Epidermal melanocyte (primary cell): Measurements from ENCODE around the gene ATG5.
"Not testable (repeated sequence)": the region's sequence is repeated elsewhere in the genome, so short reads cannot be mapped to it uniquely, and the experiment has no call there.

Source experiments
- DNase-seq: peaks from one replicate; pipeline ENCODE4 v3.0.0; 2011; ENCODE audit warnings: low spot score; ENCODE audit not compliant: insufficient read length

ATG5 gene

DNA sequence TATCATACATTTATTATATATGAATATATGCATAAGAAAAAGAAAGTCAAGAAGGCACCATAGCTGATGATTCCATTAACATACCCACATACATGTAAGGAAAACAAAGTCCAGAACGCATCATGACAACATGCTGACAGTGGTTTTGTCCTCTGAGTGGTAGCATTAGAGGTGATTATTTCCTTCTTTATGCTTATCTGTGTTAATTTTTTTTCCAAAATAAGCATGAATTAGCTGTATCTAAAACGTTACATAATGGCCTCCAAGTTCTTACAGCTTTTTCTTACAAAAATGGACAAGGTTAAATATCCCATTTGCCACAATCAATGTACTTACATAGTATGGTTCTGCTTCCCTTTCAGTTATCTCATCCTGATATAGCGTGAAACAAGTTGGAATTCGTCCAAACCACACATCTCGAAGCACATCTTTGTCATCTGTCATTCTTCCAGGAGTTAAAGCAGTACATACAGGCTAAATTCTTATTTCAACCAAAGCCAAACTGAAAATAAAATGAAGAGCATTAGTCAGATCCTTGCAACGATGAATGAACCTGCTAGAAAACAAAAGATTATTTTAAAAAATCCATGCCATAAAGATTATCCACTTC is 9.7 kb downstream of the ATG5 start:
- DNase-seq, result no peak

DNA sequence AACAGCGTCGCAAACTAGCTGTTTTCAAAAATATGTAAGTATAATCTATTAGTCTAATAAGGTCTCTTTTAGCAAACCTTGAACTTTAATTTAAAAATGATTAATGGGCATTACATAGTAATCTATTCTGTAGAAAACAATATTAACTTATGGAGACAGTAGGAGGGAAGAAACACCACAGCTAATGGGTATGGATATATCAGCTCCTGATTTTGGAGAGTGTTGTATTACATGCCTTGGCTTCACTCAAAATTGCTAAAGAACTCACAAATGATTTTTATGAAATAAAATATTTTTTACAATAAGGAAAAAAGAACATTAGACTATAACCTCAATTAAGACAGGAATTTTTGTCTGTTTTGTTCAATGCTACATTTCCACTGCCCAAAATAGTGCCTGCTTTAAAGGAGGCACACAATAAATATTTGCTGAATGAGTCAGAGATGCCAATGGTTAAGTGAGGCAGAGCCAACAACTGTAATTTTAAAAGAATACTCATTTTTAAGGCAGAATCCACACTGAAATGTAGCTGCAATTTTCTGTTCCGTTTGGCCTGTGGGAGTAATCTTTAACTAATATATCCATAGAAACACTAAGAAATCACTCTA is 15.7 kb downstream of the ATG5 start:
- no peak for DNase-seq

DNA sequence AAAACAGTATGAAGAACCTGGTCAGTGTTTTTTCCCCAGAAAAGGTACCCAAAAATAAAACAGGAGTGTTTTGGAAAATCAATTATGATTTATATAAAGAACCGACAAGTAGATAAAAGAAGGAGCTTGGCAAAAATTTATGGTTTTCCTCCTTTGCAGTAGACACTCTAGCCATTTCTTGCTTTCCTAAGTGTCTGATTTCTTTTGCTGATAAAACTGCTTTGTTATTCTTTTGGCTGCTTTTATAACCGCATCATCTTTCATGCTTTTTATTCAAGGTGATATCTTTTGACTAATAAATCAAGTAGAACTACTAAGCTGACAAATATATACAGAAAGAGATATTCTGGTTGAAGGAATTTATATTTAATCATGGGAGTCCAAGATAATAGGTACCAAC is 16.6 kb downstream of the ATG5 start:
- DNase-seq, result no peak

DNA sequence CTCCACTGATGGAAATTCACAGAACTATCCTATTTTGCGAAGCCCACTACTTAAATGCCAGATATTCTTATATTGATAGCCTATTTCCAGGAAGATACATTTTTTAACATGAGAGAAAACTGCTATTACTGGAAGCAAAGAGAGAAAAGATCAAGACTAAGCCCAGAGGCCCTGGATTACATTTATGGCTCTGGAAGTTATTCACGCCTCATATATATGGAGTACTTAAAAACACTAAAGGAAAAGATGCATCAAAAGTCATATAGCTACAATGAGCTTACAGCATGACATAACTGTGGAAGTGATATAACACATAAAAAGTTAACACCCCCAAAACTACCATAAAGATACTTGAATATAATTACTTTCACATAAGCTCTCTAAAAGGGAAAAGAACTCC is 19.8 kb downstream of the ATG5 start:
- no peak for DNase-seq

DNA sequence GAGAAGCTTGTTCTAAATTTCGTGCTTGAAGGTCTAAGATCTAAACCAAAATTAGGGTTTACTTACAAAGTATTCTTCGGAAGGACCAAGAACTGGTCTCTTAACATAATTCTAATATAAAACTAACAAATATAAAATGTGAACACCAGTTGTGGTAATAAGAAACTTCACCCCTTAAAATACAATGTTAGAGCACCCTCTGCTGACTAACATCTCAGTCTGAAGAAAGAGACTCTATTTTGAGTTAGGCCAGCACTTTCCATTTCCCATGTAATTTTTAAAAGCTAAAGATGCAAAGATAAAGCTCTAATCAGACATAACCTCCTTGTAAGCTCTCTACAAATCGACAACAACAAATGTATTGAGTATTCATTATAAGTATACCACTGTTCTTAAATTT is 24.6 kb downstream of the ATG5 start:
- DNase-seq, result peak; percentile 37

DNA sequence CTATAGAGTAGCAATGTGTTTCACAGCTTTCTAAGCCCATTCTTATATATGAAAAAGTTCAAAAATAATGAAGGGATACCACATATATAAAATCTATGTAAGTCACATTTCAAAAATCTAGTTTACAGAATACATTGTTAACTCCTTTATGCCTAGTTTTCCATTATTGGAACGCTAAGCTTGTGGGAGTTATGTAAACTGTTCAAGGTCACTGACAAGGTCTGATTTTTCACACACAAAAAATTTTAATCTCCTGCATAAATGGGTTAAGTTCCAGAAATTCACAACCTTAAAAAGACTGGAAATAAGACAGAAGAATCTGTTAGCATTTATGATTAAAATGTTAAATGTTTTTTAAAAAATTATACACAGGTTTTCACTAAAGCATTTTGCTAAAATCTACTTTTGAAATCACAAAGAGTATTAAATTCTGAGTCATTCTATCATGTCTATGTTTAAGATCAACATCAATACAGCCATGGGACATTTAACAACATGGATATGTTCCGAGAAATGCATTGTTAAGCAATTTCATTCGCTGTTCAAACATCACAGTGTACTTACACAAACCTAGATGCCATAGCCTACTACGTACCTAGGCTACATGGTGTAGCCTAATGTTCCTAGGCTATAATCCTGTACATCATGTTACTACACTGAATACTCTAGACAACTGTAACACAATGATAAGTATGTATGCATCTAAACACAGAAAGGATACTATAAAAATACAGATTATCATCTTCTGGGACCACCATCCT is 25.4 kb downstream of the ATG5 start:
- no peak for DNase-seq

DNA sequence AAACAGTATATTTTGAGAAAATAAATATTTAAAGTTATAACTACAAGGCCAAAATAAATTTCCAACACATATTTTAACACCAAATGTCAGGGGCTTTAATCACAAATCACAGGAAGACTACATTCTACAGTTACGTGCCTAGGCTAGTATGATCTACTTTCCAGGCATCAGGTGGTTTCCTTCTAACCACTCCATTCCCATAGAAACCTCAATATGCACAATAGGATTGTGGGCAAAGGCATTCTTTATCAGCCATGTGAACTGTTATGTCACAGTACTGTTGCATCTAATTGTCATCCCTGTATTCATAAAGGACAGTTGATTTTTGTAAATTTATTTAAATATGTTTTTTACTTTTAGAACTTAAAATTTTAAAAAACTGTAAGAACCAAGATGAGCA is 32.4 kb downstream of the ATG5 start:
- no peak for DNase-seq

DNA sequence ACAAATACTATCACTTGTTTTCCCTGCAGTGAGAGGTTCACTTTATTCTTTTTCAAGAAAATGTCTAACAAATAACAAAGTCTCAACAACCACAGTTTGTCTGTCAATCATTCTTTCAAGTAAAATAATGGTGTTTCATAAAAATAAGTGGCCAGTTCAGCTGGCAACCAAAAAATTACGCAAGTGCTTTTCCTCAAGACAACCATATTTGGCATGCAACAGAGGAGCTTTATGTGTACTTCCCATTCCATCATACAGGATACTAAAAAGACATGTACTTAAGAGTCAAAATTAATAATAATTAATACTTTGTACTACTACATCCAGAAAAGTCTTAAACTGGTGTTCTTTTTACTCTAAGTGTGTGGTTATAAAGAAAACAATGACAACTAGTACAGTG is 34.6 kb downstream of the ATG5 start:
- no peak for DNase-seq

DNA sequence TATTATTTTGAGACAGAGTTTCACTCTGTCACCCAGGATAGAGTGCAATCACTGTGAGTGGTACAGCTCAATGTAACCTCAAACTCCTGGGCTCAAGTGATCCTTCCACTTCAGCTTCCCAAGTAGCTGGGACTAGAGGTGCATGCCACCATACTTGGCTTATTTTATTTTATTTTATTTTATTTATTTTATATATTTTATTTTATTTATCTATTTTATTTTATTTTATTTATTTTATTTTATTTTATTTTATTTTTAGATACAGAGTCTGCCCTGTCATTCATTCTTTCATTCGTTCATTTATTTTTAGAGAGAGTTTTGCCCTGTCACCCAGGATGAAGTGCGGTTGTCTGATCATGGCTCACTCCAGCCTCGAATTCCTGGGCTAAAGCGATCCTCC is 35.5 kb downstream of the ATG5 start:
- no peak for DNase-seq

DNA sequence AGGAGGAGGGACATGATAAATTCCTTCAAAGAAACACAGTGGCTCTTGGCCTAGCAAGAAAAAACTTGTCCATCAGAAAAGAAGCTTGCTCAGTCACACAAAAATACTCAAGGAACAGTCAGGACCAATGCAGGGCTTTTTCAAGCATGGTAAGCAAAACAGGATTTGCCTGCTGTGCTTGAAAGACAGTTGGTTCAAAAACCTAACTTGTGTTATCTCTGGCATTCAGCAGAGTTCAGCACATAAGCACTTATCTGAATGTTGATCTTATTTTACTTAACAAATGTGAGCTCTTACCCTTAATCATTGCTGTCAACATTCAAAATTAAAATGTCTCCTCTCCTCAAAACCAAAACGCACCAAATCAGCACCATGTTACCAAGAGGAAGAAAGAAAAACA is 38.3 kb downstream of the ATG5 start:
- no peak for DNase-seq

DNA sequence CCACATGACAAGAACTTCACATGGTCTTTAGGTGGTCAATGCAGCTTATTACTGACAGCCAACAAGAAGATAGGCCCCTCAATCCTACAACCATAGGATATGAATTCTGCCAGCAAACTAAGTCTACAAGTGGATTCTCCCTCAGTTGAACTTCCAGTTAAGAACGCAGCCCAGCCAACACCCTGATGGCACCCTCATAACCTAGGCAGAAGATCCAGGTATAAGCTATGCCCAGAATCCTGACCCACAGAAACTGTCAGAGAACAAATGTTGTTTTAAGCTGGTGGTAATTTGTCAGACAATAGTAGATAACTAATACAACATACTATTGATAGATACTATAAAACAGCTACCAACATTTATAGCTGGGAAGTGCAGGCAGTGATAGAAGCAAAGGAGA is 38.8 kb downstream of the ATG5 start:
- DNase-seq, result no peak

DNA sequence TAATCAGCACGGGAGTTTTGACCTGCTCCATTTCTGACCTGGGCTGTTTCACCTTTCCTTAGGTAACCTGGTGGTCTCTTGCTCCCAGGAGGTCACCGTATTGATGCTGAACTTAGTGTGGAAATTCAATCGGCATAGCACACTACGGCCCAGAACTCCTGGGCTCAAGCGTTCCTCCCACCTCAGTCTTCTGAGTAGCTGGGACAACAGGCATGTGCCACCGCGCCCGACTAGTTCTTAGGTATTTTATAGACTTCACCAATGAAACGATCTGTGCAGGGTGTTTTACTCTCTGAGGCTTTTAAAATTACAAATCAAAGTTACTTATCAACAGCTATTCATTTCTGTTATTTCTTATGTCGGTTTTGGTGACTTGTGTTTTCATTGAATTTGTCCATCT is 42.1 kb downstream of the ATG5 start:
- no peak for DNase-seq

DNA sequence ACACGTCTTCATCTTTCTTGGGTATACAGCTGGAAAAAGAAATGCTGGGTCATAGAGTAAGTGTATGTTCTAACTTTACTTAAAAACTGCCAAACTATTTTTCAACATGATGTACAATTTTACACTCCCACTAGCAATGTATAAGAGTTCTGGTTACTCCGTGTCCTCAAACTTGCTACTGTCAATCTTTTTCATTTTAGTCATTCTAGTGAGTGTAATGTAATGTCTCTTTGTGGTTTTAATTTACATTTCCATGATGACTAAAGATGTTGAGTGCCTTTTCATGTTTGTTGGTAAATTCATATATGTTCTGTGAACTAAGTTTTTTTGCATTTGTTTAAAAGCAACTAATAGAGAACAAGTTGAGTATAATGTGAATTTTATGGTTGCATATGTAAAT is 43.9 kb downstream of the ATG5 start:
- no peak for DNase-seq

DNA sequence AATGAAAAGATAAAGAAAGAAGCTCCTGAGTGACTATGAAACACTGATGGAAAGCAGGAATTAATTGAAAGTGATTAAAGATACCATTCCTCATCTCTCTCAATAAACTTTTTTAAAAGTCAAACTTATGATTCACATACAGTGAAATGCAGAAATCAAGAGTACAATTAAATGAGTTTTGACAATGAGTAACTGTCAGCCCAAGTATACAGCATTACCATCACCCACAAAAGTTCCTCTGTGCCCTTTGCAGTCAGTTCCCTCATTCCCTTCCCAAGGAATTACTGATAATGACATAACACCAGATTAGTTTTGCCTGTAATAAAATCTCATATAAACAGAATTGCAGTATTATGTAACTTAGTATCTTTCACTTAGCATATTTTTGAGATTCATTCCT is 44.5 kb downstream of the ATG5 start:
- DNase-seq, result no peak

DNA sequence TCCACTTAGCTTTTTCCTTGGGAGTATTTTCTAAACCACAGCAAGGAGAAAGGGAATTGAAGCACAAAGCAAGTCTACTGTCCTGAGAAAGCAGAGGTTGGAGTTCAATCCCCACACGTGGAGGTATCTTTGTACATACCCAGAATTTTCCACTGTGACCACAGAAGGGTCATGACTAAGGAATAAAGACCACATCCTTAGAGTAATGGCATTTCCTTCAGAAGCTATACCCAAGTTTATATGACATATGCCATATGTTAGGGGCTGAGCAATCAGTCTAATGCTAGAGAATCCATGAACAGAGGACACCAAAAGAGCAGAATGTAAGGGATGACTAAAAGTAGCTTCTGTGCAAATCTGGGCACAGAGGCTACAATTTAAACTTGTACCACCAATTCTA is 46.4 kb downstream of the ATG5 start:
- no peak for DNase-seq

DNA sequence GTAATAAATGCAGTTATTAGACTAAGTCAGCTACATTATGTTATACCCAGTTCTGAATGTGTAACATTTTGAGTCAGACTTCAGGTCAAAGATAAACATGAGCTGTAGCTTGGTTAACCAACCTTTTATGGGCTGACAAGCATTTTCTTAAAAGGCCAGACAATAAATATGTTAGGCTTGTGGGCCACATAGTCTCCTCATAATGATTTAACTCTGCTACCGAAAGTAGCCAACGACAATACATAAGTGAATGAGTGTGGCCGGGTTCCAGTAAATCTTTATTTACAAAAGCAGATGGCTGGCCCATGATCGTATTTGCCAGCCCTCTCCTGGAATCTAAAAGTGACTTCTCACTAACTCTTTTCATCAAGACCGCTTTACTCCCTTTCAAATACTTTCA is 49.9 kb downstream of the ATG5 start:
- DNase-seq, result no peak

DNA sequence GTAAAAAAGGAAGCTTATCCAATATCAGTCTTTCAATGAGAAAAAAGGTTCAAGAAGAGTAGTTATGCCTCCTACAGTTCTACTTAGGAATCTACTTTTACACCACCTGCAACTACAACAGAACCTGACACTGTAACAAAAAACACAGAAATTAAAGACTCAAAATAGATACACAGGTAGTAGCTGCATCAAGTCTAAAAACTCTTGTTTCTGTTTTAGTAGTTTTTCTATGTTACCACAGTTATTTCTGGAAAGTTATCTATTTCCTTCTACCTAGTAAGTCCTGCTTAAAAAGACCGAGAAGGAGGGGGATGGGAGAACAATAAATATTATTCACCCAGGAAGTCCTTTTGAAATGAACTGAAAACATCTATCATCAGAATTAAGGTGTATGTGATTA is 52.5 kb downstream of the ATG5 start:
- DNase-seq, result no peak

DNA sequence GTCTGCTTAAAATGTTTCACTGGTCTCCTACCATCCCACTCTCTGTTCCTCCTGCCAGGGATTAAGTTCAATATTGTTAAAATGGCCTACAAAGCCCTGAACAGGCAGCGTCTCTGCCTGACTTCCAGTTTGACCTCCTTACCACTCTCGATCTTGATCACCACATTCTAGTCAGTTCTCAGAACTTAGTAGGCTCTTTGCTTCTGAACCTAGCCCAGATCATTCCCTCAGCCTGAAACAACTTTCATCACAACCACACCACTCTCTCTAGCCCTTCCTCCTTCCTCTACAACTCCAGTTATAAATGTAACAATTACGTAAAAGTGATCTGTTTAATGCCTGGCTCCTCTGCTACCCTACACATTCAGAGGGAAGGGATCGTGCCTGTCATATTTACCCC is 53.3 kb downstream of the ATG5 start:
- DNase-seq, result no peak

DNA sequence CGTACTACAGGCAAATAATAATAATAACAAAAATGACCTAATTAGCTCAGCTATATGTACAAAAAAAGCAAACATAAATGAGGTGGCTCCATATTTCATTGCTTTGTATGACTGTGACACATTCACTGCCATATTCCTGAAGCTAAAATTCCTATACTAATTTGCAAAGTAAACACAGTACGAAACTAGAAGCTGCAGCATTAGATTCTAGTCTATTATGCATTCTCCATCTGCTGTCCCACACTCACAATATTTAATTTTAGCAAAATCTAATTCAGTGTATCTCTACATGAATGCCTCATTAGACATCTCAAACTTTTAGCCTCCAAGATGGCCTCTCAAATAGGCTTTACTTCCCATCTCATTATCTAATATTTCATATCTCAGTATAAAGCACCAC is 55.1 kb downstream of the ATG5 start:
- DNase-seq, result no peak

DNA sequence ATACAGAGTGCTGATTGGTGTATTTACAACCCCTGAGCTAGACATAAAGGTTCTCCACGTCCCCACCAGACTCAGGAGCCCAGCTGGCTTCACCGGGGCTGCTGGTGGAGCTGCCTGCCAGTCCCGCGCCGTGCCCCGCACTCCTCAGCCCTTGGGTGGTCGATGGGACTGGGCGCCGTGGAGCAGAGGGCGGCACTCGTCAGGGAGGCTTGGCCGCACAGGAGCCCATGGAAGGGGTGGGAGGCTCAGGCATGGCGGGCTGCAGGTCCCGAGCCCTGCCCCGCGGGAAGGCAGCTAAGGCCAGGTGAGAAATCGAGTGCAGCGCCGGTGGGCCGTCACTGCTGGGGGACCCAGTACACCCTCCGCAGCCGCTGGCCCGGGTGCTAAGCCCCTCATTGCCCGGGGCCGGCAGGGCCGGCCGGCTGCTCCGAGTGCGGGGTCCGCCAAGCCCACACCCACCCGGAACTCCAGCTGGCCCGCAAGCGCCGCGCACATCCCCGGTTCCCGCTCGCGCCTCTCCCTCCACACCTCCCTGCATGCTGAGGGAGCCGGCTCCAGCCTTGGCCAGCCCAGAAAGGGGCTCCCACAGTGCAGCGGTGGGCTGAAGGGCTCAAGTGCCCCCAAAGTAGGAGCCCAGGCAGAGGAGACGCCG is 56.2 kb downstream of the ATG5 start:
- not testable (repeated sequence) for DNase-seq

DNA sequence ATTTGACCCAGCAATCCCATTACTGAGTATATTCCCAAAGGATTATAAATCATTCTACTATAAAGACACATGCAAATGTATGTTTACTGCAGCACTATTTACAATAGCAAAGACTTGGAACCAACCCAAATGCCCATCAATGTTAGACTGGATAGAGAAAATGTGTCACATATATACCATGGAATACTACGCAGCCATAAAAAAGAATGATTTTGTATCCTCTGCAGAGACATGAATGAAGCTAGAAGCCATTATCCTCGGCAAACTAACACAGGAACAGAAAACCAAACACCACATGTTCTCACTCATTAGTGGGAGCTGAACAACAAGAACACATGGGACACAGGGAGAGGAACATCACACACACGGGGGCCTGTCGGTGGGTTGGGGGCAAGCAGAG is 57.1 kb downstream of the ATG5 start:
- not testable (repeated sequence) for DNase-seq

DNA sequence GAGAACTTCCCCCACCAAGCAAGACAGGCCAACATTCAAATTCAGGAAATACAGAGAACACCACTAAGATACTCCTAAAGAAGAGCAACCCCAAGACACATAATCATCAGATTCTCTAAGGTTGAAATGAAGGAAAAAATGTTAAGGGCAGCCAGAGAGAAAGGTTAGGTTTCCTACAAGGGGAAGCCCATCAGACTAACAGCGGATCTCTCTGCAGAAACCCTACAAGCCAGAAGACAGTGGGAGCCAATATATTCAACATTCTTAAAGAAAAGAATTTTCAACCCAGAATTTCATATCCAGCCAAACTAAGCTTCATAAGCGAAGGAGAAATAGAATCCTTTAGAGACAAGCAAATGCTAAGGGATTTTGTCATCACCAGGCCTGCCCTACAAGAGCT is 61.1 kb downstream of the ATG5 start:
- not testable (repeated sequence) for DNase-seq

DNA sequence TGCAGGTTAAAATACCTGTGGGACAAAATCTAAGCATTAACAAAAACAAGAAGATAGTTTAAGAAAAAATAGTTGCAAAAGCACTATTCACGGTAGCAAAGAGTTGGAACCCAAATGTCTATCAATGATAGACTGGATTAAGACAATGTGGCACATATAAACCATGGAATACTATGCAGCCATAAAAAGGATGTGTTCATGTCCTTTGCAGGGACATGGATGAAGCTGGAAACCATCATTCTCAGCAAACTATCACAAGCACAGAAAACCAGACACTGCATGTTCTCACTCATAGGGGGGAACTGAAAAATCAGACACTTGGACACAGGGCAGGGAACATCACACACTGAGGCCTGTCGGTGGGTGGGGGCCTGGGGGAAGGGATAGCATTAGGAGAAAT is 65.8 kb downstream of the ATG5 start:
- not testable (repeated sequence) for DNase-seq
